Myocyte (in vitro differentiated cells): ENCODE results near the gene DERA. TPM values are rescaled to one million over a fixed set of nuclear protein-coding genes. Genes with fewer than 3 reads are reported as not detected.
A peak's percentile ranks its signal among the peaks of the same experiment; 100 is the strongest.
"Not testable (repeated sequence)": the region's sequence is repeated elsewhere in the genome, so short reads cannot be mapped to it uniquely, and the experiment has no call there.

ENCODE experiments used
- DNase-seq: peaks from one replicate; pipeline ENCODE4 v3.0.0-alpha.2; 2012; ENCODE audit warnings: low read depth
- total RNA-seq: library from RNA; depleted of rRNA; stranded (reverse); fragments of >200 nt; gene quantifications from 2 replicates; pipeline ENCODE4 v1.2.3, GENCODE V29; 2014

Gene DERA
- total RNA-seq, 1 donor from 2014 or later: 70.4 TPM

DNA sequence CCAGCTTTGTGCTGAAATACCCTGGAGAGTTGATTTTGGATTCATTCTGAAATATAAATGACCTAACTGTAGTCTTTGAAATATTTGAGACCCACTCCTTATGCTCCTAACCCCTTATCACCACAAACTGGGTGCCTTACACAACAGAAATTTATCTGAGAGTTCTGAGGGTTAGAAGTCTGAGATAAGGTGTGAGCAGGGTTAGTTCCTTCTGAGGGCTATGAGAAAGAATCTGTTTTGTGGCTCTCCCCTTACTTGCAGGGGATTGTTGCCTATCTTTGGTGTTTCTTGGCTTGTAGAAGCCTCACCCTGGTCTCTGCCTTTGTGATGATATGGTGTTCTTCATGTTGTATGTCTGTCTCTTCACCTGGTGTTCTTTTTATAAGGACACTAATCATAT is 91.7 kb downstream of the DERA start:
- no peak for DNase-seq

DNA sequence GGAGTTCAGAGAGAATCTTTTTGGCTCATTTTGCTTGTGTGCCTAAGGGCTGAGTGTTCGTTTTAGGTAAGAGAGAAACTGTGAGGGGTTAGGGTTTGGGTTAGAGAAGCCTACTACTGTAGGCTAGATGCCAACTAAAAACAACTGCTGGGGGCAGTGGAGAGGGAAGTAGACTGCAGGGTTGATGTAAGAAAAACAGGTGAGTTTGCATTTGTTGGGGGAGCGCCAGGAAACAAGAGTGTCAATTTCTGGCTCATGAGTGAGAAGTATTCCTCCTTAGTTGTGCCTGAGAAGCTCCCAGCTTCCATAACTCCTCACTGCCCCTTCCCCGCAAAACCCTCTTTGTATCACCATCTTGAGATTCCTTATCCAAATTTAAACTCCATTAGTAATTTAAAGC is 92.3 kb downstream of the DERA start:
- DNase-seq: peak; percentile 67

DNA sequence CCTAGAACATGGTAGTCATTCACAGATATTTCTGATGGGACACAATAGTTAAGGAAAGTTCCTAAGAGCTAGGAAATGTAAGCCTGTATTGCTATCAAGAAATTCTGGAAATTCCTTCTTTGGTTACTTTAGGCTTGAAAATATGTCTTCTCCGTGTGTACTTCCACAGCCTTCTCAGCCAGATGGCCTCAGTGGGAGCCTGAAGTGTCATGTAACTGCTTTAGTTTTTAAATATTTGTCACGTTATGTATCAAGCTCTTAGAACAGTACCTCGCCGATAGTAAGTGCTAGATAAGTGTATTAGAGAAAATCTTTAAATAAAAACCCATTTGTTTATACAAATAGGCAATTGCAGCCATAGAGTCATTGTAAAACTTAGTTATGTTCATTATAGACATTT is 95.6 kb downstream of the DERA start:
- DNase-seq: no peak

DNA sequence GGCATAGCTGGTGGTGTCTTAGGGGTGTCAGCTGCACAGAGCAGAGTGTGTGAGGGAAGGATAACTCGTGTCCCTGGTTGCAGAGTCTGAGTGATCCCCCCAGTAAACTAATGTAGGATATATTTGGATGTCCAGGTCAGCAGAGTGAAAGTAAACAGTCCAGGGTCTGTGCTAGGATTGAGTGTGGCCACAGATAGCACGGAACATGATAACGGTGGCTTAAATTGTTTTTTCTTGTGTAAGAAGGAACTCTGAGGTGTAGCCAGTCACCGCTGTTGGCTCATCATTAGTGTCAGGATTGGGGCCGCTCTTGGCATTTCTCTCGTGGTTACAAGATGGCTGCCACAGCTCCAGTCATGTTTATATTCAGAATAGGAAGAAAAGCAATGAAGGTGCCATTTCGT is 97.3 kb downstream of the DERA start:
- DNase-seq: no peak

DNA sequence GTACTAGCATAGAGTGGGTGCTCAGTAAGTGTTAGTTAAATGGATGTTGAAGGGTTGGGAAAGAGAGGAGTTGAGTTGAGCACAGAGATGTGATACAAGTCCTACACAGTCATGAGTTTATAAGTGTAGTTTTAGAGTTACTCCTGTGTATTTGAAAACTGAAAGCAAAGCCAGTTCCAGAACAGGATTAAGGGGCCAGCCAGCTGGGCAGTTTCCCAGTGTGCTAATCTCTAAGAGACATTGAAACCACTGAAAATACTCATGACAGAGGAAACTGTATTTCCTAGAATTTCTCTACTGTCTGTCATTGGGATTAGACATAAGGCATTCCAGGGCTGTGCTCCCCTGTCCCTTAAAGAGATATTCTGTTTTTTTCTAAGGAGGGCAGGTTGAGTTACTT is 101.0 kb downstream of the DERA start:
- peak; percentile 71 for DNase-seq

DNA sequence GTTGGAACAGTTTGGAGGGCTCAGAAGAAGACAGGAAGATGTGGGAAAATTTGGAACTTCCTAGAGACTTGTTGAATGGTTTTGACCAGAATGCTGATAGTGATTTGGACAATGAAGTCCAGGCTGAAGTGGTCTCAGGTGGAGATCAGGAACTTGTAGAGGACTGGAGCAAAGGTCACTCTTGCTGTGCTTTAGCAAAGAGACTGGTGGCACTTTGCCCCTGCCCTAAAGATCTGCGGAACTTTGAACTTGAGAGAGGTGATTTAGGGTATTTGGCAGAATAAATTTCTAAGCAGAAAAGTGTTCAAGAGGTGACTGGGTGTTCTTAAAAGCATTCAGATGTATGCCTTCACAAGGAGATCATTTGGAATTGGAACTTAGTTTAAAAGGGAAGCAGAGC is 102.6 kb downstream of the DERA start:
- DNase-seq: not testable (repeated sequence)

DNA sequence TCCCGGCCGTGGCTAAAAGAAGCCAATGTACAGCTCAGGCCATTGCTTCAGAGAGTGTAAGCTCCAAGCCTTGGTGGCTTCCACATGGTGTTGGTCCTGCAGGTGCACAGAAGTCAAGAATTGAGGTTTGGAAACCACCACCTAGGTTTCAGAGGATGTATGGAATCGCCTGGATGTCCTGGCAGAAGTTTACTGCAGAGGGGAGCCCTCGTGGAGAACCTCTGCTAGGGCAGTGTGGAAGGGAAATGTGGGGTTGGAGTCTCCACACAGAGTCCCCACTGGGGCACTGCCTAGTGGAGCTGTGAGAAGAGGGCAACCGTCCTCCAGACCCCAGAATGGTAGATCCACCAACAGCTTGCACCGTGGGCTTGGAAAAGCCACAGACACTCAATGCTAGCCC is 103.3 kb downstream of the DERA start:
- not testable (repeated sequence) for DNase-seq

DNA sequence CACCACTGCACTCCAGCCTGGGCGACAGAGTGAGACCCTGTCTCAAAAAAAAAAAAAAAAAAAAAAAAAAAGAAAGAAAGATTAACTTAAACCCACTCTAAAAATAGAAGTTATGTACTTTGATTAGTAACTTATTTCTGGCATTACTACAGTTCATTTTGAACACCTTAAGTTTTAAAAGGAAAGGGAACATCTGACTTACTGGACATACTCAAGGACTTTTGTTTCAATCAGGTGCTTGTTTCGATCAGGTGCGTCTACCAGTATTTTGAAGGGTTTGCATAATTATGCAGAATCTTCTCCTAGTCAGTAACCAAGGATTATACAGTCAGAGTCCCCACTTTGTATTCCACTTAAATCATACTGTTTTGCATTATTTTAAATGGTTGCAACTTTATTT is 105.6 kb downstream of the DERA start:
- no peak for DNase-seq

DNA sequence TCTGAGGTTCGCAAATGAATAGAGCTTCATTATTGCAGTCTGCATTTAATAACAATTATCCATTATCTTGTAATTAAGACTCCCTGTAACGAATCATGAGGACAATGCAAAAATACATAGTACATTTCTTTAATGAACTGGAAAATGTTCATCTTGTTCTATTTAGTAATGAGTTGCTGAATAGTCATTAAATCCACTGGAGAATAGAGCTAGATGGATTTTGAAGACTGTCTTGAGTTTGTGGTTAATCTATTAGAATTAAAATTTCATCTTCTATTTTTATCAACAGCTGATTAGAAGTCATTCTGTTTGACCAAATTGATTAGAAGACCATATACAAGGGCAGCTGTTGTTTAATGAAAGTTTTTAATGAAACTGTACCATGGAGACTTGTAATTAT is 107.2 kb downstream of the DERA start:
- no peak for DNase-seq

DNA sequence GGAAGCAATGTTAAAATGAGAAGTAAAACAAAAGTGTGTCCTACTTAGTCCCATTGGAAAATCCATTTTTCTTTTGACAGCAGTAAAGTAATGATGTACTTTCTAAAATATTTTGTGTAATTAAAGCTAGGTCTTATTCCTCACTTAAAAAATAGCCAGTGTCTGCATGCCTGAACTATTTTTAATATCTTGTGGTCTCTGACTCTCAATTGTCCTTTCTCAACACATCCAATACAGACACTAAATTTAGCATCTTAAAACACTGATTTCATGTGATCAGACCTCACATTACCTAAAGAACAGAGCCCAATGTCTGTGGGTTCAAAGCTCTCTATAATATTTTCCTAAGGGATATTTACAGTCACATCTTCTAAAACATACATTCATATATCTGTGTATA is 108.0 kb downstream of the DERA start:
- DNase-seq: peak; percentile 77

DNA sequence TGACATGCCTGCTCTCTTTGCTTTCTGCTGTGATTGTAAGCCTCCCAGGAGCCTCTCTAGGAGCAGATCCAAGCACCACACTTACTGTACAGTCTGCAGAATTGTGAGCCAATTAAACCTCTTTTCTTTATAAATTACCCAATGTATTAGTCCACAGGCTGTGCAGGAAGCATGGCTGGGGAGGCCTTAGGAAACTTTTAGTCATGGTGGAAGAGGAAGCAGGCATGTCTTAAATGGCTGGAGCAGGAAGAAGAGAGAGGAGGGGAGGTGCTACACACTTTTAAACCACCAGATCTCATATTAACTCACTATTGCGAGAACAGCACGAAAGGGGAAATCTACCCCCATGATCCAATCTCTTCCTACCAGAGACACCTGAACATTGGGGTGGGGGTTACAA is 108.9 kb downstream of the DERA start:
- no peak for DNase-seq

DNA sequence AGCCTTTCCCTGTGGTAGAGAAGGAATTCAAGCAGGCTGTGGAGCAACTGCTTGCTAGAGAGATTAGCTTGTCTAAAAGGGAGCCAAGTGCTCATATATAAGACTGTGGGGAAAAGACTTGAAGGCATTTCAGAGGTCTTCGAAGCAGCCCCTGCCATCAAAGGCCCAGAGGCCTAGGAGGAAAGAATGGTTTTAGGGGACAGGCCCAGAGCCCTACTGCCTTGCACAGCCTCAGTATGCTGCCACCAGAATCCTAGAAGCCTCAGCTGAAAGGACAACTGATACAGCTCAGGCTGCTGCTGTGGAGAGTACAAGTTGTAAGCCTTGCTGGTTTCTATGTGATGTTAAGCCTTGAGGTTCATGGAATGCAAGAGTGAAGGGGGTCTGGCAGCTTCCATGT is 109.9 kb downstream of the DERA start:
- DNase-seq: no peak

DNA sequence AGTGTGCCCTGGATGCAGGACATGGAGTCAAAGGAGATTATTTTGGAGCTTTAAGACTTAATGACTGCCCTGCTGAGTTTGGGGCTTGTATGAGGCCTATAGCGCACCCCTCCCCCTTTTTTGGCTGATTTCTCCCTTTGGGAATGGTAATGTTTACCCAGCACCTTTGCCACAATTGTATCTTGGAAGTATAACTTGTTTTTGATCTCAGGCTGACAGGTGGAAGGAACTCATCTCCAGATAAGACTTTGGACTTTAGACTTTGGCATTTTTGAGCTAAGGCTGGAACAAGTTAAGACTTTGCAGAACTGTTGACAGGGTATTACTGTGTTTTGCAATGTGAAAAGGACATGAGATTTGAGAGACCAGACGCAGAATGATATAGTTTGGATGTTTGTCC is 110.5 kb downstream of the DERA start:
- no peak for DNase-seq

DNA sequence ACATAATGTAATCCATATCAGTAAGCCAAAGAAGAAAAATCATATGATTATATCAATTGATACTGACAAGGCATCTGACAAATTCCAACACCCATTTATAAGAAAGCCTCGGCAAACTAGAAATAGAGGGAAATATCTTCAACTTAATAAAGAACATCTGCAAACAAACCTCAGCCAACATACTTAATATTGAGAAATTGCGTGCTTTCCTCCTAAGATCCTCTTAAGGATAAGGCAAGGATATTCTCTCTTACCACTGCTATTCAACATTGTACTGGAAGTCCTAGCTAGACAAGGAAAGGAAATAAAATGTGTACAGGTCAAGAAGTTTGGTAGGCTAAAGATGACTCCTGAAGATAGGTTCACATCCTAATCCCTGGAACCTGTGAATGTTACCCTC is 115.9 kb downstream of the DERA start:
- DNase-seq: no peak

DNA sequence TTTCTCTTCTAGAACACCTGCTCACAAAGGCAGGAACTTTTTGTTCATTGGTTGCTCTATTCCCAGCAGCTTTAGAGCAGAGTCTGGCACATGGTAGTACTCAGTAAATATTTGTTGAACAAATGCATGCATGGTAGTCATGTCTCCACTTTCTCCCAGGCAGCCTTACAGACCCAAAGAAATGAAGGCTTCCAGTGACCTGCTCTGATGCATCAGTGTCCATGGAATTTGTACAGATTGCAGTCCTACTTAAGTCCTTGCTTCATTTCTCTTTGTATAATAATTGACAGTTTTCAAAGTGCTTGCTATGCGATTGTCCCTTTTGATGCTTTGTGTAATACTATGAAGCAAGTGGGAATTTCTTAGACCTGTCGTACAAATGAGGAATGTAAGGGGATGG is 119.6 kb downstream of the DERA start:
- no peak for DNase-seq

DNA sequence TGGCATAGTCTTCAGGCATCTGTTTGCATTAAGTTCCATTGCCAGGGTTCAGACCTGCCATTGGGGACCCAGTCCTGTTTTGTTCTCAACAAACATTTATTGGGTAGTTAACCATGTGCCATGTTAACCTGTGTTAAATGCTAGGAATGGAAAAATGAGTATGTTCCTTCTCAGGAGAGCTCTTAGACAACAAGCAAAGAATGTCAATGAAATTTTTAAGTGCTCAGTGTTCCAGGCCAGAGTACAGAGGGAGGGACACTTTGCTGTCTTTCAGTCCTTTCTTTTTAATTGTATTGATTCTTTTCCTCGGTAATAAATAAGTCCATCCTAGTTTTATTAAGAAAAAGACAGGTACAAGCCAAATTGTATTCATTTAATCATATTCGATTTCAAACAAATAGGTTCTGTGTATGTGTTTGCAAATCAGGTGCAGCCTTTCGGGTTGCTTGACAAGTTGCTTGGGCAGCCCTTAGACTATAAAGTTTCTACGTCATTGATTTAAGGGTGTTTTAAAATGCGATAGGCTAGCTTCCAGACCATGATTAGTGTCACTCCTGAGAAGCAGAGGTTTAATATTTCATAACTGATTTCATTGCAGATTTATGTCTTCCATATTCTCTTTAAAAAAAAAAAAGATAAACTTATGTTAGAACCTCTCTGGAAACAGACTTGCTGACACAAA is 123.1 kb downstream of the DERA start:
- DNase-seq: no peak

DNA sequence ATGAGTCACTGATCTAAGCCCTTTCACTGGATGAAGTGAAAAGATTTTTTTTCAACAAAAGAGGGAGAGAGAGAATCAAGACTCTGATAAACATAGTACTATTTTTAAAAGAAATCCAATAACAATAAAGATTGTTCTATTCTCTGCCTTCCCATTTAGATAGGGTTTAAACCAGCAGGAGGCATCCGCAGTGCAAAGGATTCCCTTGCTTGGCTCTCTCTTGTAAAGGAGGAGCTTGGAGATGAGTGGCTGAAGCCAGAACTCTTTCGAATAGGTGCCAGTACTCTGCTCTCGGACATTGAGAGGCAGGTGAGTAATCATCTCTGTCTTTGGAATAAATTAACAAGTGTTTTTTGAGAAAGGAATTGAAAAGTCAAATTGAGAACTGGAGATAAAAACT is 124.9 kb downstream of the DERA start:
- no peak for DNase-seq

DNA sequence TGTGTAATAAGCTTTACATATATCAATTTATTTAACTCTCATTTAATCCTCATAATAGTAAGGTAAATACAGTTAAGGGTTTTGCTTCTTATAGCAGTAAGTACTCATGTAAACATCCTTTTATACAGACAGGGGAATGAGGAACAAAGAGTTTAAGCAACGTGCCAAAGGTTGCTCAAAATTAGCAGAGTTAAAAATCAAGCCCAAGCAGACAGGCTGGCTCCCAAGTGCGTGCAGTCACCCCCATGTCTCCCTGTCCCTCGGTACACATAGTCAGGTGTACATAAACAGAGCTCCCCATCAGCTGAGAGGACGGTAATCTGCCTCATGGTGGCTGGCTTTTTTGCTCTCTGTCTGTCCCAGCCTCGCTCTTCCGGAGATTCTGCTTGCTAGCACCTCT is 126.4 kb downstream of the DERA start:
- no peak for DNase-seq

DNA sequence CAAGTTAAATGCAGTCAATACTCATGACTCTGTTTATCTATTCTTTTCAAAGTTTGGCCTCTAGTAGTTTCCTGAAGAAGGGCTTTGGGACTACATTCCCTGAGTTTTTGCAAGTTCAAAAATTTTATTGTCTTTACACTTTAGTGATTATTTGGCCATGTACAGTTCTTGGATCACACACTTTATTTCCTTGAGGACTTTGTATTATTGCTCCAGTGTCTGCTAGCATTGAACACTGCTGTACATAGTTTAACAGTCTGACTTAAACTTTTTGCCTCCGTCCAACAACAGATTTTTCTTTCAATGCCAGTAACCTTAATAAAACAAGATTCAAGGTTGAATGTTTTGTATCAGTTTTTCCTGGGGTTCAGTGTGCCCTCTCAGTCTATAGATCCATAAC is 132.3 kb downstream of the DERA start:
- DNase-seq: no peak

DNA sequence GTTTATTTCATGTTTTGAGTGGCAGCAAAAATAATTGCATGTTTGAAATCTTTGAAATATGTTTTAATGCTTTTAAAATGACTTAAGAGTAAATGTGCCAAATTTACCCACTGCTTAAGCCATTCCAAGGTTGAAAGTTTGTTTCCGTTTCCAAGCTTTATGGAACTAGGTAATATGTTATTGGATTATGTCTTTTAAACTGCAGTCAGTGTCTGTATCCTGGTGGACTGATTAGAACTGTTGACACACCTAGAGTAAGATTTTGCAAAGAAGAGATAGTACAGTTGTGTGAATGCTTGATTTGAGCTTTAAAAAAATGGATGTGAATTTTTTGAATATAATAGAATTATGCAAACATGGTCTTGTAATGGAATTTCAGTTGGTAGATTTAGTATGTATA is 135.1 kb downstream of the DERA start:
- DNase-seq: no peak

DNA sequence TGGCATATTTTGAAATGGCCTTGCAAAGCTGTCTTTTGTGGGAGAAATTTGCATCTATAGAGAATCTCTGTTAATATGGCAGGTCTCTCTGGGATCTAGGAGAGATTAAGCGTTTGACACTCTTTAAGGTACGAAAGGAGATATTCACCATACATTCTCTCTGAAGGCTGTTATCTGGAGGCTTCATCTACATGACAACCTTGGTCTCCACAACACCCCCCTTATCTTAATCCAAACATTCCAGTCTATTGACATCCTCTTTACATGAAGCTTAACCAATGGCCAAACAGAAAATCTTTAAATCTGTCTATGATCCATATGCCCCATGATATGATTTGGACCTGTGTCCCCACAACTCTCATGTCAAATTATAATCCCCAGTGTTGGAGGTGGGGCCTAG is 137.4 kb downstream of the DERA start:
- no peak for DNase-seq

DNA sequence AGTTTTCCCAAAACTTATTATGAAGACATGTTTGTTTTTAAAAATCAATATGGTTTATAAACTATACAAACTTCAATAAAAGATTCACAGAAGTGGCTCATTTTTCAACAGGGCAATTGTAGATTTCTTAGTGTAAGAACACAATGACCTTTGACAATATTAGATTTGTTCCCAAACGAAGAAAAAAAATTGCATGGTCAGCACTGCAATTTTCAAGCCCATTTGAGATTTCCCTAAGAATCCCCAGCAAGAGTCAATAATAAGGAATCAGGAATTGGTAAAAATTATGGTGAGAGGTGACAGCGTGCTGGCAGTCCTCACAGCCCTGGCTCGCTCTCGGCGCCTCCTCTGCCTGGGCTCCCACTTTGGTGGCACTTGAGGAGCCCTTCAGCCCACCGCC is 145.8 kb downstream of the DERA start:
- DNase-seq: no peak

DNA sequence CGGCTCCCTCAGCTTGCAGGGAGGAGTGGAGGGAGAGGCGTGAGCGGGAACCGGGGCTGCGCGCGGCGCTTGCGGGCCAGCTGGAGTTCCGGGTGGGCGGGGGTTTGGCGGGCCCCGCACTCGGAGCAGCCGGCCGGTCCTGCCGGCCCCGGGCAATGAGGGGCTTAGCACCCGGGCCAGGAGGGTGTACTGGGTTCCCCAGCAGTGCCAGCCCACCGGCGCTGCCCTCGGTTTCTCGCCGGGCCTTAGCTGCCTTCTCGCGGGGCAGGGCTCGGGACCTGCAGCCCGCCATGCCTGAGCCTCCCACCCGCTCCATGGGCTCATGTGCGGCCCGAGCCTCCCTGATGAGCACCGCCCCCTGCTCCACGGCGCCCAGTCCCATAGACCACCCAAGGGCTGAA is 146.2 kb downstream of the DERA start:
- not testable (repeated sequence) for DNase-seq

DNA sequence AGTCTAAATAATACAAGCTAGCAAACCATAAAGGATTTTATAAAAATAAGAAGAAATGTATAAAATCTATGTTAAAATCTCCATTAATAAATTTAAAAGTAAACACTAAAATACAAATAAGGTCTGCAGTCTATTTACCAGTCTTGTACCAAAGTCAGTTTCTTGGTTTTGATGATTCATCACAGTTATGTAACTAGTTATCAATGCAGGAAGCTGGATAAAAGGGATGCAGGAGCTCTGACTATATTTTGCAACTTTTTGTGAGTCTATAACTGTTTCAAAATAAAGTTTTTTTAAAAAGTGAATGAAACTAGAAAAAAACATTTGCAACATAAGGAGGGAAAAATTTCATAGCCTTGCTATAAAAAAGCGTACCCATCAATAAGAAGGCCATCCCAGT is 151.5 kb downstream of the DERA start:
- DNase-seq: no peak
